C4-2B (cell line): ENCODE data around the gene DDIAS.

Experiments used
- H3K27ac ChIP-seq: fragments of 450-650 bp; 2 replicates; pipeline ENCODE4 v1.5.1; 2017
- CTCF ChIP-seq: fragments of 450-650 bp; conservative IDR thresholded peaks from 2 replicates; pipeline ENCODE4 v1.5.1; 2017; ENCODE audit warnings: mild to moderate bottlenecking
- ZFX ChIP-seq: fragments of 450-650 bp; IDR thresholded peaks from 2 replicates; pipeline ENCODE4 v1.6.1; 2017

Gene DDIAS

DNA sequence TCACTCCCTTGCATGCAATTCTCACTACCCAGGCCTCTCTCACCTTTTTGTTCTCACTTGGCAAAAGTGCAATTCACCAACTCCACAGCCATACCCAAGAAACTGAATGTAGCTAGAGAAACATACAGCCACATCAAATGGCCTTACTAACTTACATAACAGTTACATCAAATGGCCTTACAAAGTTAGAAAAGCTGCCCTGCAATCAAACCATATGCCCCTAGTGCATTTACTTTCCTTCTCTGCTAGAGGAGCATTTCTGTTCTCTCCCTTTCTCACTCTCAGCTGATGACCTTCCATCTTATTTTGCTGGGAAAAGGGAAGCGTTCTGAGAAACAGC lies 11.6 kb upstream of the DDIAS start:
- TF ChIP-seq CTCF (no peak), ZFX (no peak)
- H3K27ac ChIP-seq: no peak overlapping the region

DNA sequence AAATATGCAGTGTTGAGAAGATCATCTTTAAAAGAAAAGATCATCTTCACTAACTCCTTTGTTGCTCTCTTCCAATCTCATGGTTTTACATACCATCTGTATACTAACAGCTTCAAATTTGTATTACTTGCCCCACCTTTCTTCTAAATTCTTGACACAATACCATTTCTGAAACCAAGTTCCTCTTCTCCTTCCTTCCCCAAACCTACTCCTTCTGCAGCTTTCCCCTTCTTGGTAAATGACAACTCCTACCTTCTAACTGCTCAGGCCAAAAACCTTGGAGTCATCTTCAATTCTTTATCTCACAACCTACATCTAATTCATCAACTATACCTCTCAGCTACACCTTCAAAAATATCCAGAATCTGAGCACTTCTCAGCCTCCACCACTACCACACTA lies 10.6 kb upstream of the DDIAS start:
- H3K27ac ChIP-seq: no peak overlapping the region
- TF ChIP-seq ZFX (no peak), CTCF (no peak)

DNA sequence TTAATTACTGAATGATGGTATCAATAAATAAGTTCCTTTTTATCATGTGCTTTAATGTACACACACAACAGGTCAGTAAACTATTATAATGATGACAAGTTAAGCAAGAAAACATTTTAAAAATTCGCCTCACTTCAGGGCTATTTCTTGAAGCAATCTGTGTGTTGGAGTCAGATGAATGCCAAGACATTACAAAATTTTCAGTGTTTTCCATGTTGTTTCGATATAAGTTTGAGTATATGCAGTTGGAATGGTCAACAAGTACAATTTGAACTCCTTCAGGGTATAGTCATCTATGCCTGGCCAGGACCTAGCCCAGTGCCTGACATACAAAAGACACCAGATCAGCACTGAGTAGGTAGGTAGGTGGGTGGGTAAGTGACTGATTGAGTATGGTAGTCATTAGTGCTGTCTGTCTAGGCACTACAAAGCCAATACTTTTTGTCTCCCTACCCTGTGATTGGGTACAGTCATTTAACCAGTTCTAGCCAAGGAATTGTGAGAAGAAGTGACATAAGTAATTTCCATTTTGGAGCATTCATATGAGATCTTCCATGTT lies 8.8 kb upstream of the DDIAS start:
- no peak for TF ChIP-seq ZFX
- TF ChIP-seq CTCF: no peak
- H3K27ac ChIP-seq: no peak overlapping the region

DNA sequence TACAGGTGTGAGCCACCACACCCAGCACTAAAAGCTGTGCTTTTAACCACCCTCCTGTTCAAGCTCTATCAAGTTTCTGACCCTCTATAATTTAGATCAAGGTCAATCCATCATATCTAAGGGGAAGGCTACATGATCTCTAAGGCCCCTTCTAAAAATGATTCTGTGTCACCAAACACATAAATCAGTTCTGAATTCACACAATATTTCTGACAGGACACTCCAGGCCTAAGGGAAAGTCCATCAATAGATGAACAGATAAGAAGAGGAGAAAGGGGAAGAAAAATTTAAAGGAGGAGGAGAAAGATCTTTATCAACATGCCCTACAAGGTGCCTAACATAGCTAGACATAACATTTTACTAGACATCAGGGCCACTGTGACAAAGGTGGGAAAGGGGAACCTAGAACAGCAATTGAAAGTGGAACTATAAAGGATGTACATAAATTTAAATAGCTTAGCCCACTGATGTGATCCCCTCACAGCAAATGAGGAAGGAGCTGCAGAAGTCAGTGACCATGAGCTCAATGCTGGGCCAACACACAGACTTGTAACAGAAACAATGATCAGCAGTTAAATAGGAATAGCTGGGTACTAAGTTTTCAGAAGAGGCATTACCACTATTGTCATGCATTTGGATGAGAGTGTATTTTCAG lies 6.0 kb upstream of the DDIAS start:
- H3K27ac ChIP-seq: no peak overlapping the region
- no peak for TF ChIP-seq CTCF
- TF ChIP-seq ZFX: no peak

GRCh38 chr11:82896183-82896582 lies 5.4 kb upstream of the DDIAS start:
- no peak for TF ChIP-seq CTCF
- no peak for TF ChIP-seq ZFX
- no peak overlapping the region for H3K27ac ChIP-seq

DNA sequence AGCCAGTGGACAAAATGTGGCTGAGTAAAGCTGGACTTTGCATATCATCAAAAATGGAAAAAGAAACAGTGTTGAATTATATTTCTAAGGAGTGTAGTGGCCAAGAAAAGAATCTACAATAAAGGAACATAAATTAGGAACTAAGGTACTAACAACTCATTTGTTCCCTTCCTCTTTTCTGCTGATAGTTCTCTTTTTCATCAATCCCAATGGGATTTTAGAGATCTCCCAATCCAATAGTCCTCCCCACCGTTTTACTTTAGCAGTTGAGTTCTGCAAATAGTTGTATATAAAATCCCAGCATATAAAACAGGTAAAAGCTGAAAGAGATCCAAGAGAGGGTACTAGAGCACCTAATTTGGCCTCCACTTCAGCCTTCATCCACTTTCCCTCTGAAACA lies 3.3 kb upstream of the DDIAS start:
- TF ChIP-seq ZFX (no peak), CTCF (no peak)

GRCh38 chr11:82899186-82899820 lies 2.2 kb upstream of the DDIAS start:
- TF ChIP-seq CTCF: no peak
- no peak for TF ChIP-seq ZFX
- peak overlapping the region; percentile 74; the same call in 1 of the 2 replicates for H3K27ac ChIP-seq

More for the DNA sequence above, 3.3 kb upstream of the DDIAS start:
- H3K27ac ChIP-seq: no peak overlapping the region
